HCT116 (cell line): ENCODE measurements around the gene PIP4K2A. TPM values are rescaled to one million over a fixed set of nuclear protein-coding genes. Genes with fewer than 3 reads are reported as not detected.

Experiments
- ATAC-seq: fragments of 200-7000 bp; cut with Tn5 transposase; 2 replicates; pipeline ENCODE4 v1.9.1; 2020; ENCODE audit warnings: mild to moderate bottlenecking, moderate library complexity
- BruUV-seq: library from RNA; stranded (reverse); fragments of 400-500 nt; replicated peaks from 2 replicates; lab custom pipeline; 2021; lab: Mats Ljungman, UMichigan
- CTCF ChIA-PET: fragments of 300-600 bp; sonication (Branson Sonifier 250); formaldehyde crosslinking; loops from one replicate; lab custom pipeline; 2021; ENCODE audit warnings: antibody characterized with exemption; lab: Charles Lee
- POLR2A ChIA-PET: fragments of 300-600, 350-600 bp; sonication (Branson Sonifier 250); formaldehyde crosslinking; loops from one replicate; lab custom pipeline; 2021; ENCODE audit warnings: antibody characterized with exemption; lab: Charles Lee
- RAD21 ChIA-PET, 2 experiments: fragments of 300-600 bp; sonication (Branson Sonifier 250); formaldehyde crosslinking; loops; one replicate each; lab custom pipeline; 2023; ENCODE audit warnings: low total read pairs in 2 of 2; ENCODE audit not compliant: uncharacterized antibody in 2 of 2, unreplicated experiment in 2 of 2, low non-redundant PET in 1 of 2; lab: Charles Lee
- DNase-seq: peaks from one replicate; pipeline ENCODE4 v3.0.0-alpha.2; 2010; ENCODE audit warnings: low read depth, low spot score
- H2AFZ ChIP-seq: fragments of 200-600 bp; shearing (Covaris generic), sonication (generic); 2 replicates; pipeline ENCODE4 v1.6.1; 2017; ENCODE audit warnings: low read depth, mixed run types, mixed read lengths, antibody characterized with exemption, low read length; ENCODE audit not compliant: poor library complexity, severe bottlenecking
- H3K27ac ChIP-seq: 2 replicates; pipeline ENCODE4 v1.5.1; 2012; ENCODE audit warnings: low read depth, low read length
- H3K27me3 ChIP-seq: fragments of 200-600 bp; sonication (generic); 2 replicates; pipeline ENCODE4 v1.6.1; 2016; ENCODE audit warnings: mixed run types, low read length, mixed read lengths; ENCODE audit not compliant: insufficient read depth
- H3K36me3 ChIP-seq, 2 experiments: fragments of 200-500 bp in 1 of 2; fragments of 200-600 bp in 1 of 2; sonication (Bioruptor generic) in 1 of 2; sonication (generic) in 1 of 2; 2 replicates each; pipeline versions ENCODE4 v1.5.1 to v1.6.1; 2014 to 2016; ENCODE audit warnings: low read length in 2 of 2, inconsistent platforms in 1 of 2, mixed read lengths in 1 of 2, mixed run types in 1 of 2; ENCODE audit not compliant: insufficient read depth in 2 of 2, control insufficient read depth in 1 of 2
- H3K4me1 ChIP-seq, 2 experiments: fragments of 200-600 bp in 1 of 2; sonication (generic) in 1 of 2; 2 replicates each; pipeline versions ENCODE4 v1.5.1 to v1.6.1; 2012 to 2017; ENCODE audit warnings: low read length in 2 of 2, inconsistent platforms in 1 of 2, mild to moderate bottlenecking in 1 of 2, mixed read lengths in 1 of 2, mixed run types in 1 of 2, moderate library complexity in 1 of 2; ENCODE audit not compliant: insufficient read depth in 2 of 2, control insufficient read depth in 1 of 2
- H3K4me2 ChIP-seq: fragments of 200-600 bp; sonication (generic); 2 replicates; pipeline ENCODE4 v1.6.1; 2017; ENCODE audit warnings: mixed run types, low read length, mixed read lengths
- H3K4me3 ChIP-seq, 2 experiments: fragments of 200-600 bp in 1 of 2; sonication (generic) in 1 of 2; replicated peaks in 1 of 2; 2 replicates each; pipeline ENCODE4 v1.5.1; 2011 to 2016; ENCODE audit warnings: low read length in 2 of 2, control low read depth in 1 of 2, low read depth in 1 of 2, mild to moderate bottlenecking in 1 of 2, mixed read lengths in 1 of 2, mixed run types in 1 of 2
- H3K79me2 ChIP-seq: fragments of 200-600 bp; sonication (generic); 2 replicates; pipeline ENCODE4 v1.6.1; 2017; ENCODE audit warnings: mild to moderate bottlenecking, mixed run types, low read length, moderate library complexity, mixed read lengths; ENCODE audit not compliant: insufficient read depth
- H3K9ac ChIP-seq: fragments of 200-600 bp; sonication (generic); 2 replicates; pipeline ENCODE4 v1.6.1; 2016; ENCODE audit warnings: low read length, mixed read lengths
- H3K9me2 ChIP-seq: fragments of 200-600 bp; sonication (generic), shearing (Covaris generic); 2 replicates; pipeline ENCODE4 v1.6.1; 2017; ENCODE audit warnings: mixed run types, mild to moderate bottlenecking, moderate library complexity; ENCODE audit not compliant: insufficient read depth
- H3K9me3 ChIP-seq, 2 experiments: fragments of 200-500 bp in 1 of 2; fragments of 200-600 bp in 1 of 2; sonication (Bioruptor generic) in 1 of 2; sonication (generic) in 1 of 2; 2 replicates each; pipeline ENCODE4 v1.6.1; 2014 to 2017; ENCODE audit warnings: low read length in 2 of 2, mixed read lengths in 2 of 2, inconsistent platforms in 1 of 2, low read depth in 1 of 2, mild to moderate bottlenecking in 1 of 2, mixed run types in 1 of 2, moderate library complexity in 1 of 2; ENCODE audit not compliant: control insufficient read depth in 1 of 2, insufficient read depth in 1 of 2
- H4K20me1 ChIP-seq: fragments of 200-600 bp; sonication (generic), shearing (Covaris generic); 2 replicates; pipeline ENCODE4 v1.6.1; 2017; ENCODE audit warnings: mixed run types, mild to moderate bottlenecking, moderate library complexity; ENCODE audit not compliant: insufficient read depth
- ATF3 ChIP-seq: IDR thresholded peaks from 2 replicates; pipeline ENCODE4 v1.6.1; 2012
- CBX3 ChIP-seq: IDR thresholded peaks from 2 replicates; pipeline ENCODE4 v1.6.1; 2012; ENCODE audit warnings: low read depth
- CEBPB ChIP-seq: IDR thresholded peaks from 2 replicates; pipeline ENCODE4 v1.6.1; 2012; ENCODE audit warnings: low read depth
- FOSL1 ChIP-seq: IDR thresholded peaks from 2 replicates; pipeline ENCODE4 v1.6.1; 2012; ENCODE audit warnings: low read depth
- MAX ChIP-seq: IDR thresholded peaks from 2 replicates; pipeline ENCODE4 v1.6.1; 2012
- POLR2A ChIP-seq: IDR thresholded peaks from 2 replicates; pipeline ENCODE4 v1.7.0; 2011; ENCODE audit warnings: borderline replicate concordance; ENCODE audit not compliant: insufficient read depth, insufficient read length; ENCODE audit errors: extremely low read depth
- POLR2AphosphoS5 ChIP-seq: IDR thresholded peaks from 2 replicates; pipeline ENCODE4 v1.6.1; 2011; ENCODE audit warnings: mild to moderate bottlenecking, low read depth, low read length, moderate library complexity
- REST ChIP-seq: IDR thresholded peaks from 2 replicates; pipeline ENCODE4 v1.6.1; 2012; ENCODE audit warnings: low read depth
- SIN3A ChIP-seq: IDR thresholded peaks from 2 replicates; pipeline ENCODE4 v1.6.1; 2012; ENCODE audit warnings: low read depth
- SP1 ChIP-seq: IDR thresholded peaks from 2 replicates; pipeline ENCODE4 v1.6.1; 2012; ENCODE audit warnings: low read depth
- YY1 ChIP-seq: IDR thresholded peaks from 2 replicates; pipeline ENCODE4 v1.6.1; 2011; ENCODE audit warnings: low read length, low read depth, moderate library complexity, mild to moderate bottlenecking; ENCODE audit not compliant: insufficient replicate concordance; ENCODE audit errors: extremely low read depth
- ZBTB33 ChIP-seq: IDR thresholded peaks from 2 replicates; pipeline ENCODE4 v1.6.1; 2011; ENCODE audit warnings: mild to moderate bottlenecking, low read length, moderate library complexity; ENCODE audit not compliant: insufficient replicate concordance; ENCODE audit errors: extremely low read depth
- intact Hi-C: fragments of 100-400 bp; cut with micrococcal nuclease; formaldehyde crosslinking; loops from 2 replicates; pipeline ENCODE4 v1.10.0; 2022
- total RNA-seq: library from RNA; stranded (reverse); gene quantifications from one replicate; pipeline ENCODE4 v1.2.1, GENCODE V29; 2021; ENCODE audit not compliant: unreplicated experiment

The PIP4K2A gene
- total RNA-seq, 1 experiment from 2014 or later = 41.9 TPM

GRCh38 chr10:22667093-22667480 lies 47.3 kb downstream of the PIP4K2A start:
- intact Hi-C loops = no loop called here
- no peak overlapping the region for H3K27ac ChIP-seq
- BruUV-seq = no TSS peak
- H3K27me3 ChIP-seq = no peaks in the 10 kb centered on the region
- no peaks in the 10 kb centered on the region for H3K9me3 ChIP-seq
- H3K4me2 ChIP-seq = no peak overlapping the region
- TF ChIP-seq YY1 (no peak), MAX (no peak), ATF3 (no peak), CEBPB (no peak), CBX3 (no peak), POLR2AphosphoS5 (no peak)
- RAD21 ChIA-PET = no interaction called here
- peaks cover 0 to 29% of the 10 kb centered on the region in 2 experiments; a peak in 2 of 4 replicates for H3K4me1 ChIP-seq
- H3K79me2 ChIP-seq = peaks cover 98% of the 10 kb centered on the region
- POLR2A ChIA-PET = interaction anchor here (1.1 kb wide), 1 partner anchor 12 kb away, joined by 6 read pairs; no protein-coding TSS in a partner anchor
- CTCF ChIA-PET = no interaction called here
- H2AFZ ChIP-seq = no peak overlapping the region
- no peak overlapping the region for H3K4me3 ChIP-seq
- DNase-seq = no peak
- no peaks in the 10 kb centered on the region for H3K9me2 ChIP-seq
- no peak for ATAC-seq
- H4K20me1 ChIP-seq = peaks cover 12% of the 10 kb centered on the region; the same call in 1 of the 2 replicates
- H3K9ac ChIP-seq = no peak overlapping the region
- H3K36me3 ChIP-seq = no peaks in the 10 kb centered on the region

- DNase-seq (no peak), ATAC-seq (no peak)
- no TSS peak for BruUV-seq
- intact Hi-C loops = no loop called here
- H3K36me3 ChIP-seq = no peaks in the 10 kb centered on the region
- peaks cover 0 to 29% of the 10 kb centered on the region in 2 experiments; a peak in 2 of 4 replicates for H3K4me1 ChIP-seq
- no peak overlapping the region for H3K9ac ChIP-seq
- H4K20me1 ChIP-seq = peaks cover 12% of the 10 kb centered on the region; the same call in 1 of the 2 replicates
- no peak overlapping the region for H3K4me2 ChIP-seq
- CTCF ChIA-PET = no interaction called here
- no peak overlapping the region for H3K27ac ChIP-seq
- POLR2A ChIA-PET = interaction anchor here (1.1 kb wide), 1 partner anchor 12 kb away, joined by 6 read pairs; no protein-coding TSS in a partner anchor
- H3K27me3 ChIP-seq = no peaks in the 10 kb centered on the region
- H2AFZ ChIP-seq = no peak overlapping the region
- H3K9me2 ChIP-seq = no peaks in the 10 kb centered on the region
- no peak overlapping the region for H3K4me3 ChIP-seq
- RAD21 ChIA-PET = no interaction called here
- peaks cover 98% of the 10 kb centered on the region for H3K79me2 ChIP-seq
- H3K9me3 ChIP-seq = no peaks in the 10 kb centered on the region
- no peak for TF ChIP-seq FOSL1
- TF ChIP-seq CBX3 = no peak
- TF ChIP-seq POLR2AphosphoS5 = no peak
- TF ChIP-seq POLR2A = no peak
- no peak for TF ChIP-seq SP1
- TF ChIP-seq ZBTB33 = no peak
- TF ChIP-seq MAX = no peak
- no peak for TF ChIP-seq SIN3A
- no peak for TF ChIP-seq CEBPB
- TF ChIP-seq REST = no peak
Observed at GRCh38 chr10:22666287-22667092, 47.9 kb downstream of the PIP4K2A start.
